HL-60/S4 treated with phorbol 12-myristate 13-acetate at 8.2 ng/mL for 4 days and 3 days (cell line): ENCODE results near the gene HNRNPA2B1.
"Not testable (repeated sequence)": the region's sequence is repeated elsewhere in the genome, so short reads cannot be mapped to it uniquely, and the experiment has no call there.

Source experiments
- in situ Hi-C: fragments of 300-500 bp; cut with MboI; formaldehyde crosslinking; loops from 2 replicates; pipeline ENCODE4 v1.15.0; 2022; ENCODE audit warnings: low sequenced_read_pairs

The HNRNPA2B1 gene

DNA sequence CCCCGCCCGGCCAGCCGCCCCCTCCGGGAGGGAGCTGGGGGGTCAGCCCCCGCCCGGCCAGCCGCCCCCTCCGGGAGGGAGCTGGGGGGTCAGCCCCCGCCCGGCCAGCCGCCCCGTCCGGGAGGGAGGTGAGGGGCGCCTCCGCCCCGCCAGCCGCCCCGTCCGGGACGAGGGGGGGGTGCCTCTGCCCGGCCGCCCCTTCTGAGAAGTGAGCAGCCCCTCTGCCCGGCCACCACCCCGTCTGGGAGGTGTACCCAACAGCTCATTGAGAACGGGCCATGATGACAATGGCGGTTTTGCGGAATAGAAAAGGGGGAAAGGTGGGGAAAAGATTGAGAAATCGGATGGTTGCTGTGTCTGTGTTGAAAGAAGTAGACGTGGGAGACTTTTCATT lies 52.2 kb downstream of the HNRNPA2B1 start:
- in situ Hi-C loops, result not testable (repeated sequence)

GRCh38 chr7:26147646-26148306 lies 52.8 kb downstream of the HNRNPA2B1 start:
- in situ Hi-C loops, result not testable (repeated sequence)

DNA sequence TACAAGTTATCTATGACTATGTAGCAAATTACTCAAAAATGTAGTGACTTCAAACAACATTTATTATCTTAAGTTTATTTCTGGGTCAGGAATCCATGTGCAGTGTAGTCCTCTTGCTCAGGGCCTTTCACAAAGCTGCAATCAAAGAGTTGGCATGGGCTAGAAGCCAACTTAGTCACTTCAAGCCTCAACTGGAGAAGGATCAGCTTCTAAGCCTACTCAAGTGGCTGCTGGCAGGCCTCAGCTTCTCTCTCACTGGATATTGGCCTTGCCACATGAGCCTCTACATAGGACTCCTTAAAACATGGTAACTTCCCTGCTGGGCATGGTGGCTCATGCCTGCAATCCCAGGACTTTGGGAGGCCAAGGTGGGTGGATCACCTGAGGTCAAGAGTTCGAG lies 53.5 kb downstream of the HNRNPA2B1 start:
- in situ Hi-C loops, result no loop called here

- in situ Hi-C loops, result no loop called here
Observed at GRCh38 chr7:26145238-26145637, 55.3 kb downstream of the HNRNPA2B1 start.

DNA sequence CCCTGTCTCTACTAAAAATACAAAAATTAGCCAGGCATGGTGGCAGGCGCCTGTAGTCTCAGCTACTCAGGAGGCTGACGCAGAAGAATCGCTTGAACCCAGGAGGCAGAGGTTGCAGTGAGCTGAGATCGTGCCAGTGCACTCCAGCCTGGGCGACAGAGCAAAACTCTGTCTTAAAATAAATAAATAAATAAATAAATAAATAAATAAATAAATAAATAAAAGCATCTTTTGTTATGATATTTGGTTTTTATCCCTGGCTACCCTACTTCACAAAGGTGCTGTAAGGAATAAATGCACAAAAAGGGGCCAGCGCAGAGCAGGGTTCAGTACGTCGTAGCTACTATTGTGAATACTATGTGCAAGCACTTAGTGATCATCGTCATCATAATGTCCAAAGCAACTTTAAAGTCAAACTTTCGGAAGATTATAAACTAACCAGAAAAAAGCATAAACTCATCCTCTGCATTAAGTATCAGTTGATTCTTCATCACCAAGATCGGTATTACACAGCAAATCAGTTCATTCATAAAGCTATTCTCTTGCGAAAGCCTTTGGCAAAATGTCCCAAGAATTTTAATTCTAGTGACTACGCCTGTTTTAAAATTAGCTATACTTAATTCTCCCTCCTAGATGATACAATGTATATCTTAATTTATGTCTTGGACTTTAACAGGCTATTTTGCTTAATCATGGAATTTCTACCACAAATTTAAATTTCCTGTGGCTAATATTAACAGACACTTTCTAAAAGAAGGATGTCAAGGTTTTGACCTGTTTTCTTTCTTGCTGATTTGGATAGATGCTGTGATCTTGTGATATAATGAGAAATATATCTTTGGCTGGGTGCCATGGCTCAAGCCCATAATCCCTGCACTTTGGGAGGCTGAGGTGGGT lies 56.1 kb downstream of the HNRNPA2B1 start:
- in situ Hi-C loops, result no loop called here

GRCh38 chr7:26143298-26144048 lies 57.1 kb downstream of the HNRNPA2B1 start:
- in situ Hi-C loops, result no loop called here

DNA sequence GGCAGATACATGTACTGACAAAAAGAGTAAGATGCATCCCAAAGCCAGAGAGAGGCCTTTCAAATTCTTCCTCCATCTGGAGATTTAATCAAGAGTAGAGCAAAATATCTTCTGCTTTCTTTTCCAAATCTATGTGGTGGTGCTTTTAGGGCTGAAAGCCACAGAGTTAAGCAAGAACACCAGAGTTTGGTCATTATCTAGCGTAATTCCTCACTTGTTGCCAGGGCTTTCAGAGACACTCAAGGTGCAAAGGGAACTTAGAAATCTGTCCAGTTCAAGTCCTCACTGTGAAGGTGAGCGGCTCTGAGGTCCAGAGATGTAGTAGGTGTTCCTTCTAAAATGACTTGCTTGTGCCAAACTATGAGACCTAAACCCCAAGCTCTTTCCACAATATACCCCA lies 59.5 kb downstream of the HNRNPA2B1 start:
- in situ Hi-C loops, result no loop called here

DNA sequence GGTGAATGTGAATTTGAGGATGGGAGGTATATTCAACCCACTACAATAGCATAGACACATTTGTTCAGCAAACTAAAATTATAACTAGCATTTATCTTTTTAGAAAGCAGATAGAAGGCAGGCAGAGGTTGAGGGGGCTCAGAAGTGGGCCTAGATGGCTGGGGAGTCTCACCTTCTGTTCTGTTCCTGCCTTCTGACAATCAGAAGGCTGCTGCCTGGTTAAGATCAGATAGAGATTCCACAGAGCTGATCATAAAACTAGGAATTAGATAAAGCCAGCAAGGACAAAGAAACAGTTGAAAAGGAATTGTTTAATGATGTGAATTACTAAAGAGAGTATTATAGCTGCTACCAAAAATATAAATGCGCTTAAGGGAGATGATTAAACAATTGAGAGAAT lies 60.2 kb downstream of the HNRNPA2B1 start:
- in situ Hi-C loops, result no loop called here
